PC-3 (cell line): ENCODE results near the gene LIMK1.

ENCODE experiments used
- EZH2 ChIP-seq: fragments of 300-600 bp; sonication (generic); IDR thresholded peaks from one replicate; pipeline ENCODE4 v1.6.1; 2017; ENCODE audit warnings: antibody characterized with exemption, mild to moderate bottlenecking, low read length; ENCODE audit not compliant: unreplicated experiment
- EZH2phosphoT487 ChIP-seq: fragments of 300-600 bp; sonication (generic); IDR thresholded peaks from 2 replicates; pipeline ENCODE4 v1.6.1; 2018; ENCODE audit warnings: mild to moderate bottlenecking, antibody characterized with exemption, low read length, borderline replicate concordance

DNA sequence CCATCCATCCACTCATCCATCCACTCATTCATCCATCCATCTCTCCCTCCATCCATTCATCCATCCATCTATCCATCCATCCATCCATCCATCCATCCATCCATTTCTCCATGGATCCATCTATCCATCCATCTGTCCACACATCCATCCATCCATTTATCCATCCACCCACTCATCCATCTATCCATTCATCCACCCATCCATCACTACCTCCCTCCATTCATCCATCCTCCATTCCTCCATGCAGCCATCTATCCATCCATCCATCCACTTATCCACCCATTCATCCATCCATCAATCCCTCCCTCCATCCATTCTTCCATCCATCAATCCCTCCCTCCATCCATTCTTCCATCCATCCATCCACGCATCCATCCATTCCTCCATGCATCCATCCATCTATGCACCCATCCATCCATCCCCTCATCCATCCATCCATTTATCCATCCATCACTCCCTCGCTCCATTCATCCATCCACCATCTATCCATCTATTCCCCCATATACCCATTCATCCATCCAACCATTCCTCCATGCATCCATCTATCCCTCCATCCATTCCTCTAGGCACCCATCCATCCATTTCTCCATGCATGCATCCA lies 34.5 kb upstream of the LIMK1 start:
- TF ChIP-seq EZH2phosphoT487 = no peak
- TF ChIP-seq EZH2 = no peak
